GM12892 (cell line): ENCODE data around the gene PPP1R9B.

ENCODE experiments used
- DNase-seq: peaks from one replicate; pipeline ENCODE4 v3.0.0; 2011; ENCODE audit not compliant: insufficient read length
- FAIRE-seq: peaks from 2 replicates; lab custom pipeline; 2011; peaks lifted over from hg19 to GRCh38; lab: Jason Lieb, UNC
- POLR2A ChIP-seq: IDR thresholded peaks from 2 replicates; pipeline ENCODE4 v1.6.1; 2011; ENCODE audit warnings: low read depth, low read length, control low read depth
- POLR2AphosphoS5 ChIP-seq: IDR thresholded peaks from 2 replicates; pipeline ENCODE4 v1.6.1; 2011; ENCODE audit warnings: low read depth, low read length, control low read depth
- TAF1 ChIP-seq: IDR thresholded peaks from 2 replicates; pipeline ENCODE4 v1.6.1; 2011; ENCODE audit warnings: low read depth, mild to moderate bottlenecking, control low read depth, low read length, borderline replicate concordance

Gene PPP1R9B

DNA sequence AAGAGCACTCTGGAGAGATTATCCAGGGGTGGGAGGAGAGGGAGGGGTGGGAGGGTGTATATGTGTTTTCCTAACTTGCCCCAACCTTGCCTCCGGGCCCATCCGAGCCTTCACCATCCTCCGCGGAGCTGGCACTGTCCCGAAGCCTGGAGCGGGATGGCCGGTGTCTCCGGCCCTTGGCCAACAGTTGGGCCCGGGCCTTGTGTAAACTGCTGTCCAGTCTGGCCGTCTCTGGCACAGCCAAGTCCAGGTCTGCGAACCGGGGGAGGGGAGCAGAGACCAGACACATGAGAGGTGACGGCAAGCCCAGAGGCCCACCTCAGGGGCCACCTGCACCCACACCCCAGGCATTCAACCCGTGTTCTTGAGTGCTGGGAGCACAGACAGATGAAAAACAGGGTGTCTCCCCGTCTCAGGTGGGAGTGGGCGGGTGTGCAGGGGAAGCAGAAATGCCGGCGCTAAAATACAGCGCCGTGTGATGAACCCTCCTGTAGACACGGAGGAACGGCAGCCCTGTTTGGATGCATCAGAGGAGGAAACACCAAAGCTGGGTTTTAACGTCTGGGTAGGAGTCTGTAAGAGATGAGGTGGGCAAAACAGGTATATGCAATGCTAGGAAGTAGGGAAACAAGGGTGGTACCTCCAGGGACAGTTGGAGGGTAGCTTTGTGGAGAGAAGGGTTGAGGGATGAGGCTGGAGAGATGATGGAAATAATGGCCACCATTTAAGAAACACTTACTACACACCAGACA is 32.2 kb downstream of the PPP1R9B start:
- no peak for DNase-seq
- no peak for TF ChIP-seq POLR2A
- no peak for TF ChIP-seq POLR2AphosphoS5
- TF ChIP-seq TAF1: no peak
- FAIRE-seq: no peak

DNA sequence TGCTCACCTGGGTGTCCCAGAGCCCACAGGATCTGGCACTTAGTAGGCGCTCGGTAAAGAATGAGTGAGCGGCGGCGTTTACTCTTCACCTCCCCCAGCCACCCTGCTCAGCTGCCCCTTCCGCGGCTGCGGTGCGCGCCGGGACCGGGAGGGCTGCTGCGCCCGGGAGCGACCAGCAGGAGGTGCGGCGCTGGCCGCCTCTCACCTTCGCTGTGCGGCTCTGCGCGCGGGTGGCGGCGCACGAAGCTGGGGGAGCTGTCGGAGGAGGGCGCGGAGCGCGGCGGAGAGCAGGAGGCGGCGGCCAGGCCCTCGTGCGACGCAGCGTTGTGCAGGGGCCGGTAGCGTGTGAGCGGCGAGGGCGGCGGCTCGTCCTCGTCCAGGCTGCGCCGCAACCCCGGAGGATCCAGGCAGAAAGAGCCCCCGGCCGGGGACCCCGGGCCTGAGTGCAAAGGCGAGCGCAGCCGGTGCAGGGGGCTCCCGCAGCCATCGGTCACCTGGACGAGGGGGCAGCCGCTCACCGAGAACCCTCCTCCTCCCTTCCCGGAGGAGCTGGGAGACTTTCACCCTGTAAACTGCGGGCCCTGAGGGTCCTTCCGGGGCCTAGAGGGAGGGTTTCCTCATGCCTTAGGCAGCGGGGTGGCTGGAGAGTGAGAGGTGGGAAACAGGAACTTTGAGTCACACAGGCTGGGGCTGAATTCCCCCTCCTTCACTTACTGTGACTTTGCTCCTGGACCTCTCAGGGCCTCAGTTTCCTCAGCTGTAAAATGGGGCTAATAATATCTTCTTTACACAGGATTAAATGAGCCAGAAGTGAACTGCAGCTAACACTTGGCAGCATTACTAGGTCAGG is 33.0 kb downstream of the PPP1R9B start:
- DNase-seq: peak; percentile 58
- FAIRE-seq: no peak
- TF ChIP-seq POLR2A (no peak), TAF1 (no peak), POLR2AphosphoS5 (no peak)

DNA sequence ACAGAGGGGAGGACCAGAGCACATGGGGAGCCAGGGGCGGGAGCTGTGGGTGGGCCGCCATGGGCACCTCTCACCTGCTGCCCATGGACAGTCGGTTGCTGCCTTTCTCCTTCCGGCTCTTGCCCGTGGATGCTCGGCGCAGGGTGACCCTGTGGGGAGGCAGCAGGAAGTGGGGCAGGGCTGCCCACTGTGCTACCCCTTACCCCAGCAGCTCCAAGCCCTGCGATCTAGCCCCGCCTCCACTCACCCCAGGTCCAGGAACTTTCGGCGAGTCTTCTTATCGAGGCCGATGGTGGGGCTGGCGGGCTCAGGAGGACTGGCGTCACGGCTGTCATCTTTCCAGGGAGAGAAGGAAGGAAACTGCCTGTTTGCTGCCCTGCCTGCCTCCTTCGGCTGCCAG is 34.7 kb downstream of the PPP1R9B start:
- no peak for DNase-seq
- FAIRE-seq: no peak
- TF ChIP-seq TAF1: no peak
- TF ChIP-seq POLR2A: no peak
- TF ChIP-seq POLR2AphosphoS5: no peak

DNA sequence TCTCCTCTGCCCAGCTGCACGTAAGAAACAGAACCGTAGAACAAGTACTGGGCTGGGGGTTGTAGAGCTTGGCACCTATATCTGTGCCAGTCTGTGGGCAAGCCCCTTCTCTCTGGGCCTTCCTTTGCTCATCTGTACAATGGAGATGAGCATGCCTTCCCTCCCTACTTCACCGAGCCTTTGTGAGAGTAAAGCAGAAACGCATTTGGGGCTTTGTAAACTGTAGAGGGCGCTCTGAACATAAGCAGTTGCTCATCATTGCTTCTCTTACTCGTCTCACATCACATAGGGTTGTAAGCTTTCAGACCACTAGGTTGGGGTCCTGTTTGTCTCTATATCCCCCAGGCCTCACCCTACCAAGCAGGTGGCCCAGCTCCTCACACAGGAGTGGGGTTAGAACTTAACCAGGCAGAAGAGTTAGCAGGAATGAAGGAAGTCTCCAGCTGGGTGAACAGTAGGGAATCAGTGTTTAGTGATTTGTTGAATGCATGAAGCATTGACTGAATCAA is 35.6 kb downstream of the PPP1R9B start:
- DNase-seq: no peak
- no peak for TF ChIP-seq POLR2A
- TF ChIP-seq POLR2AphosphoS5: no peak
- TF ChIP-seq TAF1: no peak
- no peak for FAIRE-seq

DNA sequence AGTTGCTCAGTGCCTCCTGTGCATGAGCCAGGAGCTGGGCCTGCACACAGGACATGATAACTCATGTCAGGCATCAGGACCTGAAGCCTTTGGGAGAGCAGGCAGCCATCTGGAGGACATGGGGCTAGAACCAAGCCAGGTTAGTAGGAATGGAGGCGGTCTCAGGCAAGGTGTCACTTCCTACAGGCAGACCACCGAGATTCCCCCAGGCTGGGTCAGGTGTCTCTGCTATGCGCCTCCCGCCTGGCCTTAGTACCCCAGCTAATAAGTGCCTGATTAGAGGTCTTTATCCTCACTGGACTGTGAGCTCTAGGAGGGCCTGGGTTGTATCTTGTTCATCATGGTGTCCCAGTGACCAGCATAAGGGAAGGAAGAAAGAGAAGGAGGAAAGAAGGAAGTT is 36.1 kb downstream of the PPP1R9B start:
- FAIRE-seq (no peak), DNase-seq (no peak)
- TF ChIP-seq POLR2A (no peak), TAF1 (no peak), POLR2AphosphoS5 (no peak)

DNA sequence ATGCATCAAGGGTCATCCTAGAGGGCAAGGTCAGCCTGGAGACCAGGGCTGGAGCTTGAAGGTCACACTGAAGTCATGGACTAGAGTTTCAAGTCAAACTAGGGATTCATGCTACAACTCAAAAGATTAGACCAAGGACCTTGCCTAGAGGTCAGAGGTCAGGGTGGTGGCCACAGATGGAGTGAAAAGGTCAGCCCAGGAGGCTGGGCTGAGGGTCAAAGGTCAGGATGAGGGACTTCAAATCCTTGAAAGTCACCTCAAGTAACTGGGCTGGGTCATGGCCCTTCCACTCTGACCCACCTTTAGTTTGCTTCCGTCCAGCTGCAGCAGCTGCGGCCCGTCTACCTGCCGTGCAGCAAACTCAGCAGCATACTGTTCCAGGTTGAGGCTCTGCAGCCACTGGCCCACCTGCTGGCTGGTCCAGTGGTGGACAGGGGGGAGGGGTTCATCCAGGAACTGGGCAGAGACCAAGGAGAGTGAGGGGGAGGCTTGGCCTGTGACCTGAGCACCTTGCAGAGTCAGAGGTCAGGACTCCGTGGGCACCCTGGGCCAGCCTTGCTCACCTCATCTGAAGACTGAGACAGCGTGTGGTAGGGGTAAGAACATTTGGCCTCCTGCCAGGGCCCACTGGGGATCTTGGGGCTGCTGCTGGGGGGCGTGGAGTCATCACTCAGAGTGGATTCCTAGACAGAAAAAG is 36.7 kb downstream of the PPP1R9B start:
- DNase-seq: no peak
- TF ChIP-seq TAF1 (no peak), POLR2A (no peak), POLR2AphosphoS5 (no peak)
- FAIRE-seq: no peak

DNA sequence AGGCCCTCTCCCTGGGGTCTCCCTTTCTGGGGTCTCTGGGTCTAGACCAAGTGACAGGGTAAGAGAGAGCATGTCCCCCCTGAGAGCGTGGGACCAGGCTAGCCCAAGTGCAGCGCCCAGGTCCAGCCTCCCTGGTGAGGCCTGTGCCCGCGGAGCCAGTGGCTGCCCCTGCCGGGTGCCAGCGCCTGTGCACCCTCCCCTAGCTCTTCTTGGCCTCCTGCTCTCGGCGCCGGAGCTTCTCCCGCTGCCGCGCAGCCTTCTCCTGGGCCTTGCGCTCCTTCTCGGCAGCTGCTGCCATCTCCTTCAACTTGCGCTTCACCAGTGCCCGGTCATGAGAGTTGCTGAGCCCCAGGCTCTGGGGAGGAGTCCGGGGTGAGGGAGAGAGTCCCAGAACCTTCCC is 37.8 kb downstream of the PPP1R9B start:
- no peak for DNase-seq
- FAIRE-seq: no peak
- TF ChIP-seq POLR2A (no peak), TAF1 (no peak), POLR2AphosphoS5 (no peak)

DNA sequence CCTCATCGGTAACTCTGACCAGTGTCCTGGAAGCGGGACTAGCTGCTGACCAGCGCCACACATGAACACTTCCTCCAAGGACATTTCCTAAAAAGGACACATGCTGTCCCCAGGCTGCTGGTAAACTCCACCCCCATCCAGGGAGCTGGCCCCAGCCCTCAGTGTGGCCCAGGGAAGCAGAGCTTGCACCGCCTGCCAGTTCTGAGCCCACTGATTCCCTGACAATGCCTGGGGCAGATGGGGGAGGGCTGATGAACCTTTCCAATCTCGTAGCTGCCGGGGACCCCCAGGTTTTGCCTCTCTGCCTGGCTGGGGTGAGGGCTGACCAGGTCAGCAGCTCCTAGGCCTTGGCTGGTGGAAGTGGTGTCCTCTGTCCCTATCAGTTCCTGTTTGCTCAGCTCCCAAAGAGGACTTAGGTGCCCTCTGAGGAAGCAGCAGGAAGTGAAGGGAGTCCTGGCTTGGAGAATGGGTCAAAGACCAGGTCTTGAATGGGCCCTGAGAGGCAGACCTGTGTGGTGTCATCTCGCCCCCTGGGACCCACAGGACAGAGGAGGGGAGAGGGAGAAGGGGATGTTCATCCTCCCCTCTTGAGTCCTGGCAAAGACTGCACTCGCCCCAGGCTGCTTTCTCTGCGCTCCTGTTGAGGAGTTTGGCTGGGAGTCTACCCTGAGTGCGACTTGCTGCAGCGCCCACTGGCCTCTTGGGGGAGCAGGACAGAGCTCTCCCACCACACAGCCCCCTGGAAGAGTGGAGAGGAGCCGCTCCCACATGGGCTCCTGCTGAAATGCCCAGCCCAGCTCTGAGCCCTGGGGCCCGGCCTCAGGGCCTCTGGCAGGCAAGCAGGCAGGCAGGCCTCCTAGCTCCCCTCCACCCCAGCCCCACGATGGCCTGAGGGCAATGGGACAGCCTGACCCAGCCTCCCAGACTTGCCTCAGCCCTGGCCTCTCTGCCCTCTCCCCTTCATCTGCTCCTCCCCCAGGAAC is 38.5 kb downstream of the PPP1R9B start:
- TF ChIP-seq POLR2AphosphoS5 (no peak), POLR2A (no peak), TAF1 (no peak)
- no peak for FAIRE-seq
- no peak for DNase-seq

DNA sequence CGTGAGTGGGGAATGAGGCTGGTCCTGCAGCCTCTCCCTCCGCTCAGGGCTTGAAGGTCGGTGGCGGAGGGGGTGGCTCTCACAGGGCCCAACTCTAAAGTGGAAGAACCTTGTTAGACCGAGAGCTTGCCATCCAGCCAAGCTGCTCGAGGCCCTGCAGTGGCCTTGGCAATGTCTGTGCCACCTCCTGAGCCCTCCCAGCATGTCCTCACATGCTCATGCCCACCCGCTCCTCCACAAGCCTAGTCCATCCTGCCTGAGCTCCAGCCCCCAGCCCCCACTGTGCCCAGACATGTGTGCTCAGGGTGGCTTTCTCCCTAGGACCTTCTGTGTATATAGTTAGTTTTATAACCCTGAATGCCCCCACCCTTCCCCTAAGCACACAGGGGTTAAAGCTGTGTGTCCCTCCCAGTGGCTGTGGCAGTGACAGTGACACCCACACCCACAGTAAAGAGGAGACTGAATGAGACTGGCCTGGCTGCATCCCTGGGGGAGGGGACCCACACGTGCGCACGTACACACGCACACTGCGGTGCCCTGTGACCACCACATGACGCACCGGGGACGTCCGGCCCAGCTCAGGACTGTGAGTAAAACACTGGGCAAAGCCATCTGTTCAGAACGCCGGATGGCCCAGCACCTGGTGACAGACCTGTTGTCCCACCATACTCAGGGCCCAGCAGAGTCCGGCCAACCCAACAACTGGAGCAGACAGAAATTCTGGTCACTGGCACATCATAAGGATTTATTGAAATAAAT is 39.7 kb downstream of the PPP1R9B start:
- no peak for DNase-seq
- no peak for TF ChIP-seq TAF1
- TF ChIP-seq POLR2AphosphoS5: no peak
- no peak for TF ChIP-seq POLR2A
- no peak for FAIRE-seq

DNA sequence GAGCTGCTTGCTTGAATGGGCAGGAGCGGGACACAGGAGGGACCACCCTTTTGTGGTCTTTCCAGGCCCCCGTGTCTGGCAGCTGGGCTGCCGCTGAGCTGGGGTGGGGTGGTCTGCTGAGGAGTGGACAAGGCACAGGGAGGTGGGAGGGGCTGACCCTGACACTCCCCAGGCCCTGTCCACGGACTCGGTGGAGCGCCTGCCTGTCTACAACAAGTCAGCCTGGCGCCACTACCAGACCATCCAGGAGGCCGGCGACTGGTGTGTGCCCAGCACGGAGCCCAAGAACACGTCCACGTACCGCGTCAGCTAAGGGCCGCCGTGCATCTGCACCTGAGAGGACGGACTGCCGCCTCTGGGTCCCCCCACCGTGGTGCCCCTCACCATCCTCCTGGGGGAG is 40.7 kb downstream of the PPP1R9B start:
- FAIRE-seq (no peak), DNase-seq (no peak)
- no peak for TF ChIP-seq POLR2AphosphoS5
- no peak for TF ChIP-seq POLR2A
- TF ChIP-seq TAF1: no peak
